NCI-H2107 treated with DMSO at 0.1 percent for 48 hours (cell line): ENCODE measurements around the gene RPUSD2.

Experiments used
- DNase-seq: peaks from one replicate; lab custom pipeline; 2025; ENCODE audit not compliant: unreplicated experiment; lab: John Stamatoyannopoulos, UW

Gene RPUSD2

DNA sequence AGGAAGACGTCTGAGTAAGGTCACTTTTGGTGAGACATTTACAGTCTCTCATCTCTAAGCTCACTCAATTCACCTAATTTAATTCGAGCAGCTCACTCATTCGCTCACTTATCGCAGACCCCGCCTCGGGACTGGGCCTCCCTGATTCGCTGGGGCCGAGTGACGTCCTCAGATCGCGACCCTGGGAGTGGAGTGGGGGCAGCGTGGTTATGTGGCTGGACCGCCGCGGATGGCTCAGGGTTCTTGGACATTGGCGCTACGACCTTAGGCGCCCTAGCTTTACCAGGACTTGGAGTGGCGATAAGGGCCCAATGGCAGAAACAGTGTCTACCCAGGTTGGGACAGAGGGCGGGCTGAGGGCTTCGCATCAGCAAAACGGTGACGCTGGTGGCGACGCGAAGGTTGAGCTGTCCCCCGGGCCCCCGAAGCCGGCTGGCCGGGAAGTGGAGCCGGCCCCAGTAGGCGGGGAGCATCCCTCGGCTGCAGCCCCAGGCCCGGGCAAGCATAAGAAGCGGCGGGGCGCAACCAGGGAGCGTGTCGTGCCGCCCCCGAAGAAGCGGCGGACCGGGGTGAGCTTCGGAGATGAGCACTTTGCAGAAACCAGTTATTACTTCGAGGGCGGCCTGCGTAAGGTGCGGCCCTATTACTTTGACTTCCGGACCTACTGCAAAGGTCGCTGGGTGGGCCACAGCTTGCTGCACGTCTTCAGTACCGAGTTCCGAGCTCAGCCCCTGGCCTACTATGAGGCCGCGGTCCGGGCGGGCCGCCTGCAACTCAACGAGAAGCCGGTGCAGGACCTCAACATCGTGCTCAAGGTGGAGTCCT, at the start of gene RPUSD2:
Gene RPUSD2, plus strand, starts transcription at position 171 of the 825 bp plus-strand sequence. Its CDS starts 39 bp downstream, at position 210.
- DNase-seq = peak; percentile 27

GRCh38 chr15:40523611-40524010, 45.5 kb upstream of the RPUSD2 start:
- no peak for DNase-seq

GRCh38 chr15:40525855-40526254, 43.2 kb upstream of the RPUSD2 start:
- DNase-seq = no peak

DNA sequence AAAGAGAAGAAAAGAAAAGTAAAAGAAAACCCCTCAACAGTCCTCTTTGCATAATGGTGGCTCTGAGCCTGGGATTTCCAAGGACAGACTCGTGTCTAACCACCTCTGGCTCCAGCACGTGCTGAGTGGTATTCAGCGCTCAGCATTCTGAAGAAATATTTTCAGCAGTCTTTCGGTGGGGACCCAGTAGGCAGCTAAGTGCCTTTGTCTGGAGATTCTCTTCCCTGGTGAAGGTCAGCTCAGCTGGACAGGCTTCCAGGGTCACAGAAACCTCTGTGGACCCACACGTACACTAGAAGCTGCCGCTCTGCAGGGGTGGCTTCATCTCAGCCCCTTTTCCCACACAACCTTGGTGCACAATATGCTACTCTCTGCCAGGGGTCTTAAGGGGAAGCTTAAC, 40.3 kb upstream of the RPUSD2 start:
- DNase-seq = no peak

DNA sequence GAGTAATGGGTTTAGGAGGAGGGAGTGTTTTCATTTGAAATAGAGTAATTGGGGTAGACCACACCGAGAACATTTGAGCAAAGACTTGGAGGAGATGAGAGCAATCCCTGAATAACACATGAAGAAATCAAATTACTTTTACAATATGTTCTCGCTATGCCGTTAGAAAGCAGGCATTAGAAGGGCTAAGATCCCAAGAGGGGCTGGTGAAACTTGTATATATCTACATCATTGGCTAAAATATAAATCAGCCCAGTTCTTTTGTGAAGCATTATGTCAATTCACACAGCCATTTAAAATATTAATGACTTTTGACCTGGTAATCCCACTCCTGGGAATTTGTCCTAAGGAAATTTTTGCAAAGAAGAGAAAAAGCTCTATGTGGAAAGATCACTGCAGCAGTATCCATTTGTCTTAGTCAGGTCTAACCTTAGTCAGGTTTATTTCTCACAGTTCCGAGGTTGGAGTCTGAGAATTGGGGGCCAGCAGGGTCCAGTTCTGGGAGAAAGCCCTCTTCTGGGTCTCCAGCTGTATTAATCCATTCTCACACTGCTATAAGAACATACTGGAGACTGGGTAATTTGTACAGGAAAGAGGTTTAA, 35.2 kb upstream of the RPUSD2 start:
- no peak for DNase-seq

DNA sequence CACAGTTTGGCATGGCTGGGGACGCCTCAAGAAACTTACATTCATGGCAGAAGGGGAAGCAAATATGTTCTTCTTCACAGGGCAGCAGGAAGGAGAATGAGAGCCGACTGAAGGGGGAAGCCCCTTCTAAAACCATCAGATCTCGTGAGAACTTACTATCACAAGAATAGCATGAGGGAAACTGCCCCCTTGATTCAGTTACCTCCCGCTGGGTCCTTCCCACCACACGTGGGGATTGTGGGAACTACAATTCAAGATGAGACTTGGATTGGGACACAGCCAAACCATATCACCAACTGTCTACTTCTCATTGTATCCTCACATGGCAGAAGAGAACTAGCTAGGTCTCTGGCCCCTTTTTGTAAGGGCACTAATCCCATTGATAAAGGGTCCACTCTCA, 34.7 kb upstream of the RPUSD2 start:
- DNase-seq = no peak

DNA sequence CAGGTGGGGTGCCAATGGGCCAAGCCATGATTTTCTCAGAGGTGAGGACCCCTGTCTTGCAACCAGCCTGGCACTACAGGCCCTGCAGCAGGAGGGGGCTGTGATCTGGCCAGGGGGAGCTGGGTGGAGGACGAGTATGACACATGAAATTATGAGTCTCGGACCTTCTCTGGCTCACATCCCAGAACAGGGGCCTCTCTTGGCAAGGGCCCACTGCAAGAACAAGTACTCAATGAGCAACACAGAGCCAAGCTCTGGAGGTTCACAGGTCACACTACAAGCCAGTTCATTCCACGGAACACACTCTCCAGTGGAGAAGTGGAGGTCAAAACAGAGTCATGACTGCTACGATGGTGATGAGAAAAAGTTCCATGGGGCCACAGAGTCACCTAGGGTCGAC, 32.6 kb upstream of the RPUSD2 start:
- DNase-seq = no peak

- no peak for DNase-seq
Measured at GRCh38 chr15:40538976-40539375, 30.1 kb upstream of the RPUSD2 start.

GRCh38 chr15:40543082-40543481, 26.0 kb upstream of the RPUSD2 start:
- DNase-seq = no peak

- DNase-seq = no peak
Measured at GRCh38 chr15:40543631-40544294, 25.3 kb upstream of the RPUSD2 start.

DNA sequence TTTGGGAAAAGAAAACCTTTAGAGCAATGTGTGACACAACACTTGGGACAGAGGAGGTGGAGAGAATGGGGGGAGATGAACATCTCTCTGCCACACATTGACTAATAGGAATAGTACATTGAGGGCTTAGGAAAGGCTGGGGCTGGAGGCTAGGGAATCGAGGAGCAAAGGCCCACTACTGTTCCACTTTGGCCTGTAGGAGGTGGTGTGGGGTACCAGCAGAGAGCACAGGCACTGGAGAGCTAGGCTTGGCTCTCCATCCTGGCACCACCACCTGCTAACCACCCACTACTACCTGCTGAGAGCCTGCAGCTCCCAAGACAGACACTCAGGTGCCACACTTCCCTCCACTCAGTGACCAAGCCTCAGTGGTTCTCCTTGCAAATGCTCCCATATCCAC, 23.6 kb upstream of the RPUSD2 start:
- no peak for DNase-seq

DNA sequence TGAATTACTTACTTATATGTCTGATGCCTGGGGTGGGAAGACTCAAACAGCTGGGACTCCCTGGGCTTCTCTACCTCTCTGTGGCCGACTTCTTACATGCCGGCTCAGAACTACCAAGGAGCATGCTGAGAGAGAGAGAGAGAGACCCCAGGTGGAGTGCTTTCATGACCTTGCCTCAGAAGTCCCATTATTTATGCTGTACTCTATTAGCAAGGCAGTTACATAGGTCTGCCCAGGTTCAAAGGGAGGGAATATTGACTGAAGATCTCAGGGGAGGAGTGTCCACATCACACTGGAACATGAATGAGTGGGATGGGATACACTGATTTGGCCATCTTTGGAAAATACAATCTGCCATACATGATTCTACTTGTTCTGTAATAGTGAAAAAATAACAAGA, 20.5 kb upstream of the RPUSD2 start:
- DNase-seq = no peak

- DNase-seq = no peak
Measured at GRCh38 chr15:40549894-40550293, 19.2 kb upstream of the RPUSD2 start.

DNA sequence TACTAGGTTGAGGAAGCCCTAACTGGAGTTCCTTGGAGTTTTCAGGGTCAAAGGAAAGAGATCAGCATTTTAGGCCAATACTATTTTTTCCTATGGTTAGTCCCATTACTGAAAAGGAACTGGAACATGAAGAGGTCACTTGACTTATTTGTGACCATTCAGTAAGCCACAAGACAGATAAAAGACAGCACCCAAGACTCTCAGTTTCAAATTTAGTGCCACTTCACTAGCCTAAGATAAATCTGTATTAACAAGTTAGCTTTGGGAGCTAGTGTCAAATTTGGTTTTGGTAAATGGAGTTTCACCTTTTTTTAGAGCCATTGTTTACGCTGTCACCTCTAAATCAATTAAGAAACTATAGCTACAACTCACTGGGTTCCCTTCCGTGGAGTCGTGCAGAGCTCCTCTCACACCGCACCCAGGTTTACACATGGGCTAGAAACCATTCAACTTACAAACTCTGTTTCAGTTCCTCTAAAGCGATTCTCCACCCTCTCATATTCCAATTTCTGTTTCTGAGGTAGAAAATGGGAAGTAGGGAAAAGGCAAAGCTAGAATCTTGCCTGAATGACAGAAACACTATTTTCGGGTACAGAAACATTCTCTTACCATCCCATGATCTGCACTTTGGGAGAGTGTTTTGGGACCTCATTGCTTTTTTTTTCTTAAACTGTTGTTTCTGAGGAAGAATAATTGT, 18.6 kb upstream of the RPUSD2 start:
- DNase-seq = no peak

DNA sequence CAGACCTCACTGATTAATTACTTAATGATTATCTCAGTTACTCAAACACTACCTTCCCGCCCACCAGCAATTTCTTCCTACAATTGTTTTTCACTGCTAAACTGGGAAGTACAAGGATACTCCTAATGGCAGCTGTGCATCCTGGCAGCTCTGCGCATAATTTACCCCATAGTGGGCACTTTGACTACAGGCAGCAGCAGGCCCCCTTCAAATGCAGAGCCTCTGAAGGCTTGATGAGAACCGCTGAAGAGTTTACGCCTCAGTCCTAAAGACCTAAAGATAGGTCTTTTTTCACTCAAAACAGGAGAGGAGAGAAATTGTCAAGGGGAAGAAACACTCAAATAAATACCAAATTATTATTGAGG, 15.0 kb upstream of the RPUSD2 start:
- no peak for DNase-seq

DNA sequence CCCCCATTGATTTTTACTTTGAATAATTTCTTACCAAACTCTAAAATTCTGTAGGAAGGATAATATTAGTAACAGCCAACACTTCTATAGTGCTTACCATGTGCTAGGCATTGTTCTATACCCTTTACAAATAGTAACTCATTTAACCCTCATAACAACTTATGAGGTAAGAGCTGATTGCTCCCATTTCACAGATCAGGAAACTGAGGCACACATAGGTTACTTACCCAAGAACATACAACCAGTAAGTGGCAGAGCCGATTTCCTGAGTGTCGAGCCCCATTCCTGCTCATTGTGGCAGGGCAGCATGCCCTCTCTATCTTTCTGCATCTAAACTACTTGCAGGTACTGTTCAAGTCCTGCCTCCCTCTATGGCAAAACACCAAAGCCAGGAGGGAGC, 13.2 kb upstream of the RPUSD2 start:
- DNase-seq = no peak

- no peak for DNase-seq
Measured at GRCh38 chr15:40558952-40559742, 10.0 kb upstream of the RPUSD2 start.

GRCh38 chr15:40562691-40563090, 6.4 kb upstream of the RPUSD2 start:
- no peak for DNase-seq

GRCh38 chr15:40563426-40563825, 5.7 kb upstream of the RPUSD2 start:
- no peak for DNase-seq

DNA sequence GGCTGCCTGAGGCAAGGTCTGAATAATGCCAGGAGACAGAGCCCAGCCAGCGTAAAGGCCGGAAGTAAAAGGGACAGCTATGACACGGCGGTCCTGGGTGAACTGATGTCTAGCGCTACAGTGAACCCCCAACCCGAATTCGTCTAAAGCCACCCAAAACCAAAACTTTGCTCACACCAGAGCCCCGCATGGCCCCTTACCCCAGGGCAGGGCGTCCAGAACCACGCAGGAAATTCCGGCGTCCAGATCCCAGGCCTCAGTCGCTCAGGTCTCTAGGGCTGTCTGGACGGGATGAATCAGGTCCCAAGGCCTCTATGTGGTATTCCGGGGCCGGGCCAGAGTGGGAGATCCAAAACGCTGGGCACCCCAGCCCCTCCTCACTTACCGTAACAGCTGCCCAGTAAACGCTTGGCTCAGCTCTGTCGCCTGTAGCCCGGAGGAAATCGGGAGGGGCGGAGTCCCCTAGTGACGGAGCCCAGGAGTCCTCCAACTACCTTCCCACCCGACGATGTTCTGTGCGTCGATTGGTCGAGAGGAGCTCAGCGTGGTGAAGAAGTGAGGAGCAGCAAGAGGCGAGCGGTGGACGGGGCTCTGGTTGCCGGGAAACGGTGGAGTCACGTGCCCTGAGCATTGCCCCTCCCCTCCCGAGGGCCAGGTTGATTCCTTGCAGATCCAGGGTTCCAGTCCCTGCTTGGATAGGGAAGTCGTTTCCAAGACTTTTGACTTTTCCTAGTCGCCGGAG, 4.3 kb upstream of the RPUSD2 start, which contains the start of gene CCDC32:
Gene CCDC32, minus strand, starts transcription at position 452 of the 742 bp plus-strand sequence. CDS start 2,027 bp downstream, outside the sequence.
- DNase-seq = peak; percentile 85
